OCI-LY1 (cell line): Measurements from ENCODE around the gene MROH2A.

Experiments used
- H2AFZ ChIP-seq: fragments of 200-600 bp; sonication (generic), shearing (Covaris generic); 2 replicates; pipeline ENCODE4 v1.6.0; 2014; ENCODE audit warnings: antibody characterized with exemption, mild to moderate bottlenecking, low read length
- H3F3A ChIP-seq: fragments of 200-600 bp; sonication (generic), shearing (Covaris generic); 2 replicates; pipeline ENCODE4 v1.6.0; 2014; ENCODE audit warnings: mild to moderate bottlenecking, antibody characterized with exemption, low read length, moderate library complexity; ENCODE audit not compliant: insufficient read depth
- H3K27ac ChIP-seq: fragments of 200-600 bp; sonication (generic); 2 replicates; pipeline ENCODE4 v1.5.1; 2014; ENCODE audit warnings: low read length, mixed run types, mild to moderate bottlenecking, low read depth; ENCODE audit not compliant: poor library complexity, severe bottlenecking
- H3K27me3 ChIP-seq: fragments of 200-600 bp; sonication (generic); 2 replicates; pipeline ENCODE4 v1.6.0; 2014; ENCODE audit warnings: antibody characterized with exemption, mild to moderate bottlenecking, low read length, moderate library complexity; ENCODE audit not compliant: insufficient read depth
- H3K36me3 ChIP-seq: fragments of 200-600 bp; sonication (generic); 2 replicates; pipeline ENCODE4 v1.6.1; 2014; ENCODE audit warnings: mild to moderate bottlenecking, antibody characterized with exemption, low read length, moderate library complexity, mixed read lengths; ENCODE audit not compliant: insufficient read depth
- H3K4me1 ChIP-seq: fragments of 200-600 bp; sonication (generic); 2 replicates; pipeline ENCODE4 v1.5.1; 2014; ENCODE audit warnings: mild to moderate bottlenecking, low read length, moderate library complexity; ENCODE audit not compliant: insufficient read depth, severe bottlenecking
- H3K4me2 ChIP-seq: fragments of 200-600 bp; sonication (generic), shearing (Covaris generic); 2 replicates; pipeline ENCODE4 v1.6.1; 2014; ENCODE audit warnings: low read length
- H3K4me3 ChIP-seq: fragments of 200-600 bp; sonication (generic); 2 replicates; pipeline ENCODE4 v1.5.1; 2014; ENCODE audit warnings: low read length, low read depth, mild to moderate bottlenecking, mixed read lengths; ENCODE audit not compliant: poor library complexity, severe bottlenecking
- H3K79me2 ChIP-seq: fragments of 200-600 bp; shearing (Covaris generic); 2 replicates; pipeline ENCODE4 v1.6.1; 2016; ENCODE audit warnings: mixed run types, low read length, mixed read lengths; ENCODE audit not compliant: insufficient read depth
- H3K9ac ChIP-seq: fragments of 200-600 bp; sonication (generic), shearing (Covaris generic); 2 replicates; pipeline ENCODE4 v1.6.1; 2014; ENCODE audit warnings: mild to moderate bottlenecking, low read length, mixed read lengths
- H3K9me2 ChIP-seq: fragments of 200-600 bp; sonication (generic), shearing (Covaris generic); 2 replicates; pipeline ENCODE4 v1.6.1; 2014; ENCODE audit warnings: low read depth, mild to moderate bottlenecking, low read length, mixed read lengths
- H3K9me3 ChIP-seq: fragments of 200-600 bp; shearing (Covaris generic); 2 replicates; pipeline ENCODE4 v1.6.1; 2014; ENCODE audit warnings: low read length, mixed read lengths
- H4K20me1 ChIP-seq: fragments of 200-600 bp; sonication (generic), shearing (Covaris generic); 2 replicates; pipeline ENCODE4 v1.6.0; 2016; ENCODE audit warnings: mild to moderate bottlenecking, low read length; ENCODE audit not compliant: insufficient read depth
- CTCF ChIP-seq: fragments of 200-600 bp; sonication (generic), shearing (Covaris generic); IDR thresholded peaks from 2 replicates; pipeline ENCODE4 v1.5.1; 2017; ENCODE audit warnings: mild to moderate bottlenecking, antibody characterized with exemption, low read length, moderate library complexity, mixed read lengths
- EZH2 ChIP-seq: fragments of 200-600 bp; sonication (generic), shearing (Covaris generic); IDR thresholded peaks from 2 replicates; pipeline ENCODE4 v1.8.0; 2017; ENCODE audit warnings: borderline replicate concordance, mixed run types, mild to moderate bottlenecking, antibody characterized with exemption, low read length, moderate library complexity, mixed read lengths

Gene MROH2A

GRCh38 chr2:233811087-233811486, 33.0 kb downstream of the MROH2A start:
- no peaks in the 10 kb centered on the region for H3K9me2 ChIP-seq
- no peaks in the 10 kb centered on the region for H3K27me3 ChIP-seq
- no peaks in the 10 kb centered on the region for H3K9me3 ChIP-seq
- no peaks in the 10 kb centered on the region for H3K4me1 ChIP-seq
- TF ChIP-seq CTCF: no peak
- no peak for TF ChIP-seq EZH2
- H3F3A ChIP-seq: no peaks in the 10 kb centered on the region
- H3K9ac ChIP-seq: no peak overlapping the region
- H3K4me3 ChIP-seq: no peak overlapping the region
- no peaks in the 10 kb centered on the region; the same call in 1 of the 2 replicates for H3K36me3 ChIP-seq
- H3K27ac ChIP-seq: no peak overlapping the region
- no peaks in the 10 kb centered on the region for H4K20me1 ChIP-seq
- no peak overlapping the region for H3K4me2 ChIP-seq
- H2AFZ ChIP-seq: no peak overlapping the region
- H3K79me2 ChIP-seq: no peaks in the 10 kb centered on the region

- no peaks in the 10 kb centered on the region for H3K9me2 ChIP-seq
- H3K4me1 ChIP-seq: no peaks in the 10 kb centered on the region
- H3K9me3 ChIP-seq: no peaks in the 10 kb centered on the region
- no peak overlapping the region for H2AFZ ChIP-seq
- no peaks in the 10 kb centered on the region for H3F3A ChIP-seq
- H3K9ac ChIP-seq: no peak overlapping the region
- no peaks in the 10 kb centered on the region for H3K79me2 ChIP-seq
- no peak overlapping the region for H3K4me2 ChIP-seq
- H3K36me3 ChIP-seq: no peaks in the 10 kb centered on the region; the same call in 1 of the 2 replicates
- no peak overlapping the region for H3K27ac ChIP-seq
- no peak overlapping the region for H3K4me3 ChIP-seq
- H3K27me3 ChIP-seq: no peaks in the 10 kb centered on the region
- TF ChIP-seq CTCF (no peak), EZH2 (no peak)
- no peaks in the 10 kb centered on the region for H4K20me1 ChIP-seq
Observed at GRCh38 chr2:233811732-233812131, 33.6 kb downstream of the MROH2A start.

- H3K27me3 ChIP-seq: no peaks in the 10 kb centered on the region
- no peaks in the 10 kb centered on the region for H3K9me3 ChIP-seq
- H3K9me2 ChIP-seq: no peaks in the 10 kb centered on the region
- no peak overlapping the region for H3K27ac ChIP-seq
- no peaks in the 10 kb centered on the region for H3F3A ChIP-seq
- H3K4me2 ChIP-seq: no peak overlapping the region
- no peaks in the 10 kb centered on the region for H3K4me1 ChIP-seq
- TF ChIP-seq EZH2 (no peak), CTCF (no peak)
- H3K36me3 ChIP-seq: no peaks in the 10 kb centered on the region; the same call in 1 of the 2 replicates
- H4K20me1 ChIP-seq: no peaks in the 10 kb centered on the region
- H3K9ac ChIP-seq: no peak overlapping the region
- H3K79me2 ChIP-seq: no peaks in the 10 kb centered on the region
- H3K4me3 ChIP-seq: no peak overlapping the region
- H2AFZ ChIP-seq: no peak overlapping the region
Observed at GRCh38 chr2:233813236-233814055, 35.3 kb downstream of the MROH2A start.
